OCI-LY1 (cell line): ENCODE results near the gene OR8B2.

Source experiments
- EZH2 ChIP-seq: fragments of 200-600 bp; sonication (generic), shearing (Covaris generic); IDR thresholded peaks from 2 replicates; pipeline ENCODE4 v1.8.0; 2017; ENCODE audit warnings: borderline replicate concordance, mixed run types, mild to moderate bottlenecking, antibody characterized with exemption, low read length, moderate library complexity, mixed read lengths
- TF ChIP-seq, protein P1 (sequence below): fragments of 200-600 bp; sonication (generic), shearing (Covaris generic); IDR thresholded peaks from 2 replicates; pipeline ENCODE4 v1.5.1; 2017; ENCODE audit warnings: mild to moderate bottlenecking, antibody characterized with exemption, low read length, moderate library complexity, mixed read lengths

DNA sequence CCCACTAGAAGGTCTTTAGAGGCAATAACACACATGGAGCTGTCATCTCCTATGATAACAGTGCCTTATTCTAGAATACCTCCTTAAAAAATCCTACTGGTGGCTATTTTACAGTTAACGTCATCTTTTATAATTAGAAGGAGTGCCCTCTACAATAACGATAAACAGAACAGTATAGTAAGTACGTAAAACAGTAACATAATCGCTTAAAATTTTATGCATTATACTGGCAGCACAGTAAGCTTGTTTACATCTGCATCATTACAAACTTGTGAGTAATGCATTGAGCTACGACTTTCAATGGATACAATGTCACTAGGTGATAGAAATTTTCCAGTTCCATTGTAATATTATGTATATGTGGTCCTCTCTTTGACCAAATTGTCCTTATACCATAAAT, 40.0 kb downstream of the OR8B2 start:
- TF ChIP-seq, protein P1, sequence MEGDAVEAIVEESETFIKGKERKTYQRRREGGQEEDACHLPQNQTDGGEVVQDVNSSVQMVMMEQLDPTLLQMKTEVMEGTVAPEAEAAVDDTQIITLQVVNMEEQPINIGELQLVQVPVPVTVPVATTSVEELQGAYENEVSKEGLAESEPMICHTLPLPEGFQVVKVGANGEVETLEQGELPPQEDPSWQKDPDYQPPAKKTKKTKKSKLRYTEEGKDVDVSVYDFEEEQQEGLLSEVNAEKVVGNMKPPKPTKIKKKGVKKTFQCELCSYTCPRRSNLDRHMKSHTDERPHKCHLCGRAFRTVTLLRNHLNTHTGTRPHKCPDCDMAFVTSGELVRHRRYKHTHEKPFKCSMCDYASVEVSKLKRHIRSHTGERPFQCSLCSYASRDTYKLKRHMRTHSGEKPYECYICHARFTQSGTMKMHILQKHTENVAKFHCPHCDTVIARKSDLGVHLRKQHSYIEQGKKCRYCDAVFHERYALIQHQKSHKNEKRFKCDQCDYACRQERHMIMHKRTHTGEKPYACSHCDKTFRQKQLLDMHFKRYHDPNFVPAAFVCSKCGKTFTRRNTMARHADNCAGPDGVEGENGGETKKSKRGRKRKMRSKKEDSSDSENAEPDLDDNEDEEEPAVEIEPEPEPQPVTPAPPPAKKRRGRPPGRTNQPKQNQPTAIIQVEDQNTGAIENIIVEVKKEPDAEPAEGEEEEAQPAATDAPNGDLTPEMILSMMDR: no peak
- no peak for TF ChIP-seq EZH2
